ENCODE data around the gene ZNF669.

The ZNF669 gene

DNA sequence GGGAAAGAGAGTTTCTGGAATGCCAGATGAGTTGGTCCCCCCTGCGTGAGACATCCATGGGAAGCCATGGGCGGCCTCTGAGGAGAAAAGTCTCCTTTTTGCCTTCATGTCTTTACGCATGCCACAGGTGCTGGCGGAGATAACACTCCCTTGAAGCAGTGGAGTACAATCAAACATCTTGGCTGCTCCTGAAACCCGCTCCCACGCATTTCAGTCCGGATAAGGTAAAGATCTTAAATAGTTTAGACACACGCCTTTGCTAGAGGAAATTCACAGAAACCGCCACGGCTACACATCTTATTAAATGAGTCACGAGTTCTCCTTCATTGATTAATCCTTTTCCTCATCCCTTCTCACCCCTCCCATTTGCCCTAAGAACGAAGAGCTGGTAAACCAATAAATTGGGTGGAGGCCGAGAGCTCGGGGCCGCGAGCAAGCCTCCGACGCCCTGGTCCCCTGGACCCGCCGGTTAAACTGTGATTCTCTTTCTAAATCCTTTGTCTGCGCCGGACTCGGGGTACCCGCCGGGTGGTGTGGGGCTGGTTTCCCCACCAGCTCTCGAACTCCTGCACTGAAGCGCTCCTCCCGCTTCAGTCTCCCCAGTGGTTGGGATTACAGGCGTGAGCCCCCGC lies 6.6 kb upstream of the ZNF669 start:
- DNase-seq, result no peak

DNA sequence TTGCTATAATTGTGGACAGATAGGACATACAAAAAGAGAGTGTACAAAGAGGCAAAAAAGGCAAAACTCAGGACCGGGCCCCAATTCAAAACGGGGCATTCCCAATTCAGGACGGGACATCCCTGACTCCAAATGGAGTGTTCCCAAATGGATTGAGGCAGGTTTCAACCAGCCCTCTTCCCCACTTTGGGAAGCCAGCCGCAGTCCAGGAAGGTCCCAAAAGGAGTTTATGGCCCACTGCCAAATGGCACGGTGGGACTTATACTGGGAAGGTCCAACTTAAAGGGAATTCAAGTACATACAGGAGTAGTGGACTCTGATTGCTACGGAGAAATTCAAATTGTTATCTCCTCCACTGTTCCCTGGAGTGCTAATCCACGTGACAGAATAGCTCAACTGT lies 3.5 kb upstream of the ZNF669 start:
- no peak for DNase-seq

DNA sequence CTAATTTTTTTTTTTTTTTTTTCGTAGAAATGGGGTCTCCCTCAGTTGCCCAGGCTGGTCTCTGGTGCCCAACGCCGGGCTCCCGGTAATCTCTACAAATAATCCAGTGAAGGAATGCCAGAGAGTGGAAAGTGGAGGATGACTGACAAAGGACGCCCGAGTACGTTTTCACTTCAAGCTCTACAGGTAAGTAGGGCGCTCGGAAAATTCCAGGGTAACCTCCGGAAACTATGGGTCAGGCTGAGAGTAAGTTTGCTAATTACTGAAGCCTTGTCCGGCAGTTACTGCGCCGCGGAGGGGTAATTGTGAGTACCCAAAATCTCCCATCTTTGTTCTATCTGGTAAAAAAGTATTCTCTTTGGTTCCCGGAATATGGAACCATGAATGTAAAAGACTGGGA lies 1.8 kb upstream of the ZNF669 start:
- no peak for DNase-seq

DNA sequence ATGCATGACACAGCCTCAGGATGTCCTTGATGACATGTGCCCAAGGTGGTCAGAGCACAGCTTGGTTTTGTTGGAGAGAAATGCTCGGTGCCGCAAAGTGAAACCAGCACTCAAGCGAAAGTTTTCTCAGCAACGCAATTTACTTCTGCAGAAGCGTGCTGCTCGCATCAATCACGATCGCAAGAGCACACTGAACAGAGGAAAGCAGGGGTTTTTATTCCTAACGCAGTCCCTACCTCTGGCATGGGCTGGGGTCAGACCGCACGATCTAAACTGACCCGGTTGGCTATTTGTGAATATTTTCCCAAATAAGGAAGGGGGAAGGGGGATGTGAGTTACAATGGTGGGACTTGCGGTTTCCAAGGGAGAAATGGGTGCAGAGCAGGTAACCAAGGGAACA lies 809 bp upstream of the ZNF669 start:
- DNase-seq, result no peak

DNA sequence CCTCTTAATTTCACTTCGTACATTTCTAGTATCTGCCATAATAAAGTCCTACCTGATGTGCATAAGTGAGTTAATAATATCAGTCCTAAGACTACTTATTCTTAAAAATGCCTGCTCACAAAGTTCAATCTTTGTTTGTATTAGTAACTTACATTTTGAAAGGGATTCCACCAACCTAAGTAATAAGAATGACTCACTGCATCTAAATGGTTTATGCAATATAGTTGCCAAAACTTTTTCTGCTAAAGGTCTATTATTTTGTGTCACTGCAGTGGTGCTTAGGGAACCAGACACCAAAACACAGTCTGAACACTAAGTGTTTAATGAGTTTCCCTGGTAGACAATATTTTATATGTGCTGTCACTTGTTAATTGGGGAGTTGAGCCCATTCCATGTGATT lies 1.8 kb downstream of the ZNF669 start:
- no peak for DNase-seq

DNA sequence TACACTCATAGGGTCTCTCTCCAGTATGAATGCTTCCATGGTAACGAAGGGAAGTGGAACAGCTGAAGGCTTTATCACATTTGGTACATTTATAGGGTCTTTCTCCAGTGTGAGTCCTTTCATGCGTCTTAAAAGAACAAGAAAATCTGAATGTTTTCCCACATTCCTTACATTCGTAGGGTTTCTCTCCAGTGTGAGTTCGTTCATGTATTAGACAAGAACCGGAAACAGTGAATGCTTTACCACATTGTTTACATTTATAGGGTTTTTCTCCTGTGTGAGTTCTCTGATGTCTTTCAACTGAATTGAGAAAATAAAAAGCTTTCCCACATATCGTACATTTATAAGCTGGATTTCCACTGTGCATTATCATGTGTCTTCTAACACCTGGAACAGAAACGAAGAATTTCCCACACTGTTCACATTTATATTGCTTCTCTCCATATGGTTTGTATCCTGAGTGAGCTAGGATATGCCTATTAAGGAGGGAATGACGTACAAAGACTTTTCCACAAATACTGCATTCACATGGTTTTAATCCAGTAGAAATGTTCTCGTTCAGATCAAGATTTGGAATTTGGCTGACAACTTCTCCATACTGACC lies 3.4 kb downstream of the ZNF669 start:
- no peak for DNase-seq

DNA sequence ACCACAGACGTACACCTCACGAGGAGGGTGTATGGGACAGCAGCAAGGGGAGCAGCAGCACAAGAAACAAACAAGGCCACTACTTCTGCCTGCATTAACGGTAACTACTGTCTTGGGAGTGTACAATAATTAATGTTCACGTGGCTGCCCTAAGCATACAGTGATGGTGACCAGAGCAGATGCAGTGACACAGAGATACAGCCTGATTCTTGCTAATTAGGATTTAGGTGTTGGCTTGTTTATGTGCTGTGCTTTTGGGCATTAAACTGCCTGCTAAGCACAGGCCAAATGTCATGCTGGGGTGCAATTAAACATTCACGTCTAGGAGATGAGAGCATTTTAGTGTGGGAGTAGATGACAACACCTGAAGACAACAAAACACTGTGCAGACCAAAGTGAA lies 7.2 kb downstream of the ZNF669 start:
- DNase-seq, result no peak

DNA sequence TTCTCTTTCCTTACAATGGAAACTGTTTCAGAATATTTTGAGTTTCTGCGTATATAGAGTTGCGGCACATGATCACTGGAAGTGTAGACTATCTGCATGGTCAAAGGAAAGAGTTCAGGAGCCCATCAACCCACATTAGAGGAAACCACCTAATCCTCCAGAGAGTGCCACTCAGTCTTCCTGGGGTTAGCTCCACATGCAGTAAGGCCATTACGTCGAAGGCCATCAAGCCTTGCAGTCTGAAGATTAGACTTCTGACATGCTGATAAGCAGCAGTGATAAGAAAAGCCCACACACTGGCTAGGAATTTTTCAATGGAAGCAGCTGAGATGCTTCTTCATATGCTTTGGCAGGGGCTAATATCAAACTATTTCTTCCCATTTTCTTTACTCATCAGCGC lies 7.6 kb downstream of the ZNF669 start:
- DNase-seq, result no peak

DNA sequence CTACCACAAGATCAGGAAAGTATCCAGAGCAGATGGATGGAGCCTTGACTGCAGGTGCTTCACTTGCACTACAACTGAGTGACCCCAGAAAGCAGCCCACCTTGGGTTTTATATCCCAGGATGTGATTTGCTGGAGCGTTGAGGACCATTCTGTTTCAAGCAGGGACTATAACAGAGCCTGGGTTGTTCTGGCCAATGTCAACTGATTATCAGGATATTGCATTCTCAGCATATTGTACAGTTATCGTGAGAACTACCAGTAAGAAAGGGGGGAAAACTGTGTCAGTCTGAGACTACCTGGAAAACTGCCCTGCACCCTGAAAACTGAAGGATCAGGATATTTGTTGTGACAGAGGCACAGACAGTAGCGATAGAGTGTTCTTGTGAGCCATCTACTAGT lies 8.0 kb downstream of the ZNF669 start:
- no peak for DNase-seq

DNA sequence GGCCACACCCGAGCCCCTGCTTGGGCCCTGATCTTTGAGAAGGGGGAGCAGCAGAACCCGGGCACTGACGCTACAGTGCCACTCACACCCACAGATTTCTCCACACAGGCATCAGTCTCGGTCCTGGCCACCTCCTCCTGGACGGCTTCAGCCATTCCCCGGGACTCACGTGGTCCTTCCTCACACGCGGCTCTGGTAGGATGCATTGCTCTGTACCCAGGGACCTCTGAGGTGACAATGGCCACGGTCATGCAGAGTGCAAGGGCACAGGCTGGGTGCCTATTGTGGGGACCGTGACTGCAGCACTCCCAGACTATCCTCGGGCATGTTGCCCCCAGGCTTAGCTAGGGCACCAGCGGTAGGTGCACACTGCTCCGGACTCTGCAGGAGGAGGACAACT lies 13.7 kb downstream of the ZNF669 start:
- DNase-seq, result no peak

DNA sequence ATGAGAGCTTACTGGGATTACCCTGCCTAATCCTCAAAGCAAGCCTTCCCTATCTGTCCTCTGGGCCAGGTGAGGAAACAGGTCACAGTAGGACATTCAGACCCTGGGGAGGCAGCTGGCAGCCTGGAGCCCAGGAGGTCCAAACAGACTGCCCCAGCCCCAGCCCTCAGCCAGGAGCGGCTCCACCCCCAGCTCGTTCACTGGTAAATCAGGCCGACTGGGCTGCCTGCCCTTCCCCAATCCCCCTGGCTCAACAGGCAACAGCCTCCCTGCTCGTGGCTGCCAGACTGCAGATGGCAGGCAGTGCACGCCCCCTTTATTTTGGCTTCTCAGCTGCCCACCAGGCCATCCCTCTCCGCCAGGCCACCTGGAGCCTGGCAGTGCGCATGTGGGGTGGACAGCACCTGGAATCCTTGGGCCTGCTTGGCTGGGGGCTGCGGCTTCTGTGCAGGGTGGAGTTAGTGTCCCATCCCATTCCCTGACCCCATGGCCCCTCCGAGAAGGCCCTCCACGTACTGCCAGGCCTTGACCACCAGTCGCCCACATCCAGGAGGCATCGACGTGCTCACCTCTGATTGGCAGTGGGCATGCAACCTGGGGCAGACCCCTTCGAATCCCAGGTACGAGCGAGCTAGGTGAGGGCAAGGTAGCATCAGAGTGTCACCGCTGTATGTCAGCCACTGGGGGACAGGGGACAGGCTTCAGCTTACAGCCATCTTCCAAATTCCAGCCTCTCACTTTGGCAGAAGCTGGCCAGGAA lies 14.4 kb downstream of the ZNF669 start:
- DNase-seq, result no peak

DNA sequence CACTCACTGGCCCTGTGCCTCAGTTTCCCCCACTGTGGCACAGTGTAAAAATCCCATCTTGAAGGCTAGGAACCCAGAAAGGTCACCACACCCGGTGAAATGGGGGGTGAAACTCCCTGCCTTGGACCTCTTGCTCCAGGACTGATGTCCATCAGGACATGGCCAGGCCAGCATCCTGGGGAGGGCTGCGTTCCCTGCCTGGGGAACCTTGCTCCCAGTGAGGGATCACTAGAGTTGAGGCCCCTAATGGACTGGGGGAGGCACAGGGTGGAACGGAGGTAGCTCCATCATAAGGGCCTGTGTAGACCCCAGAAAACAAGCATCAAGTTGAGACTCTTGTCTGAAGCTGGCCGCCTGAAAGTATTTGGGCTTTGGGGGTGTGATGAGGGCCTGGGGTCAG lies 15.2 kb downstream of the ZNF669 start:
- DNase-seq, result no peak

DNA sequence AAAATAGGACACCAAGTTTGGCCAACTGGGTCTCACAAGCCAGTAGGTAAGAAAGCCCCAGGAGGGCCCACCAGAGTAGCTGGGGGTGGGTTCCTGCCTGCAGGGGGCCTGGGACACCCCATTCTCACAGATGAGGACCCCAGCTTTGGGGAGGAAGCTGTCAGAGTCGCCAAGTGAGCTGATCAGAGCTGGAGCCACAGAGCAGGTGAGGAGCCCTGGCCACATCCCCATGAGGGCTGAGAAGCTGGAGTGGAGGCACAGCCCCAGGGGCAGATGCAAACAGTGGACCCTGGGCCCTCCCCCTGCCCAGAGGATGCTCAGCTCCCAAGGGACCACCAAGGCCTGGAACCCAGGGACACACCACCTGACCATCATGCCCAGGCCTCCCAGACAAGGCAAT lies 16.9 kb downstream of the ZNF669 start:
- no peak for DNase-seq

DNA sequence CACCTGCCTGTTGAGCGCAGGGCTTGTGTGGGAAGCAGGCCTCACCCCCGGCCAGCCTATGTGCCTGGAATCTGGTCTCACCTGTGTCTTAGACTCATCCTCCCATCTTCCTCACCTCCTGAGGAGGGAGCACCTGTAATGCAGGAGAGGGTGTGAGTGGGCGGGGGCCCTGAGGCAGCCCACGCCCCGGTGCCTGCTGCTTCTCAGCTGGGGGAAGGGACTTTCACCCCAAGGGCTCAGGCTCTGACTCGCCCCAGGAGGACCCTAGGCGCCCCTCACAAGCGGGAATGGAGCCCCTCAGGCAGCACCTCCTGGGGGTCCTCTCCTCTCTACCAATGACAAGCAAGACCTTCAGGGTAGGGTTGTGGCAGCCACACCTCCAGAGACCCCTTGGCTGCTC lies 18.8 kb downstream of the ZNF669 start:
- no peak for DNase-seq

DNA sequence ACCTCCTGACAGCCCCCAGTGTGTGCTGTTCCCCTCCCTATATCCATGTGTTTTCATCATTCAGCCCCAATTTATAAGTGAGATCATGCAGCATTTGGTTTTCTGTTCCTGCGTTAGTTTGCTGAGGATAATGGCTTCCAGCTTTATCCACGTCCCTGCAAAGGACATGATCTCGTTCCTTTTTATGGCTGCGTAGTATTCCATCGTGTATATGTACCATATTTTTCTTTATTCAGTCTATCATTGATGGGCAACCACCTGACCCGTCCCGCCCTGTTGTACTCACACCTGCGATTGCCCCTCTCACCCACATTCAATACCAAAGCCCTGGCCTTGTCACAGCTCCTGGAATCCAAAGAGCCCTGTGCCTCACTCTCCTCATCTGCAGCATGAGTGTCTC lies 19.4 kb downstream of the ZNF669 start:
- no peak for DNase-seq

DNA sequence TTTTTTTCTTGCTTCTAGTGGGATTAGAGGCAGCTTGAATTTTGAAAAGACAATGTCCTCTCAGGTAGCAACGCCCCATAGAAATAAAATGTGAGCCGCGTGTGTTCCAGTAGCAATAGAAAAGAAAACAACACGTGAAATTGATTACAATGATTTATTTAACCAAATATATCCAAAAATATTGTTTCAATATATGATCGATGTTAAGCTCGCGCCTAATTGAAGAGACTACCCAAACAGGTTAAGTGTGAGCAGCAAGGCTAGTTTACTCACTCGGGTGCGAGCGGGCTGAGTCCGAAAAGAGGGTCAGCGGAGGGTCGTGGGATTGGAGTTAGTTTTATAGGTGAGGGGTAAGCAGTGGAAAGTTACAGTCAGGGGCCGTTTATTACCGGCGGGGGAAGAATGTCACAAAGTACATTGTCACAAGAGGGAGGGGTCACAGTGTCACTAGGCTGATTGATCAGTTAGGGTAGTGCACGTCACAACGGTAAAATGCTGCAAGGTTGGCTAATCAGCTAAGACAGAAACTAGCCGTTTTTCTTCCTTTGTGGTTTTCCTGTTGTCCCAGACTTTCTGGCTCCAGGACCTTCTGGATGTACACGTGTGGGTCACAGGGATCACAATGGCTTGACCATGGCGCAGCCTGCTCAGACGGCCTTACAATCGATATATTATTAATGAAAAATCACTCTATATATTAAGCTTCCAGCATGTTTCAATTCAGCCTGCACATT lies 24.8 kb downstream of the ZNF669 start:
- DNase-seq, result peak; percentile 44

DNA sequence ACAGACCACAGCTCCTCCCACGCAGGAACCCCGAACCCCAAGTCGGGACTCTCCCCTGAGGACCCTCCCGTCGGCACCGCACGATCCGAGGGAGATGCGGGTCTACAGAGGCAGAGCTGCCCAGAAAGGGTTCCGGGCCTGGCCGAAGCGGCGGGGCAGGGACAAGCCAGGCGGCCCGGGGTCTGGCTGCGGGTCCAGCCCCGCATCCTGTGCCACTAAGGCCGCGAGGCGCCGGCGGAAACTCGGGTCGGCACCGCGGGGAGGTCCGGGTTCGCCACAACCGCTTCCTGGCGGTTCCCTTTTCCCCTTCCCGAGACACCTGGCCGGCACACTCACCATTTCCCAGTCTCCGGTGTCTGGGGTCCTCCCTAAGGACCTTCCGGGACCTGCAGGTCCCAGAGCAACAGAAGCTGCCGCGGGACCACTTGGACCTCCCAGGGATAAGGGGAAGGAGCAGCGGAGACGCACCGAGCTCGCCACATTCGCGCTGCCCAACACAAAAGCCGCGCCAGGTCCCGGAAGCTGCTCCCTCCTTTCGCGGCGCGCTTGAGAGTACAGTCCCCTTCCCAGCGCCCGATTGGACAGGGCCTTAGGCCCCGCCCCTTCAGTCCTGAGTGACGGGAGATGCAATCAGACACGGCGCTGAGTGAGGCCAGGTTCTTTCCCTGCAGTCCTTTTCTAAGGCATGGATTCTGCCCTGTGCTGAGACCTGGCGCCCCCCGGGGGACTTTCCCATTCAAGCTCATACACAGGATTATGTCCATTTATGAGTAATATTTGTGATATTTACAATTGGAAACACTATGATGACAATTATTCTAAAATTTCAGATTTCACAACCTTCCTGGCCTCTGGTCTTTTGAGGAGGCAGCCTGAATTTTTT lies 25.7 kb downstream of the ZNF669 start, which contains the start of gene ZNF670:
Gene ZNF670, minus strand, starts transcription at position 554 of the 883 bp plus-strand sequence. Its CDS starts 215 bp downstream, at position 339.
- DNase-seq, result peak; percentile 90

DNA sequence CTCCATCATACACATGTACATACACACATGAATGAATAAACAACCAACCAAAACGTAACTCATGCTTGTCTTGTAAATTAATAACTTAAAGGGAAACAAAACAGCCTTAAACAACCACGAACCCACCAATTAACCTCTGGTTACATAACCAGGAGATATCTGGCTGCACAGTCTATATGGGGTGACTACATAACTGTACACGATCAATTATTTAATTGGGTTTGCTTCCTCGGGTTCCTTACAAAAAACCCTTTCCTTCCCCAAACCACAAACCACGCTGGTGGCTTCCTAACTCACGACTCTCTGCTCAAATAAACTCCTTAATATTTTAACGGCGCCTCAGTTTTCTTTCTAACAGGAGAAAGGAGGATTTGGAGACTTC lies 26.3 kb downstream of the ZNF669 start:
- DNase-seq, result peak; percentile 26

DNA sequence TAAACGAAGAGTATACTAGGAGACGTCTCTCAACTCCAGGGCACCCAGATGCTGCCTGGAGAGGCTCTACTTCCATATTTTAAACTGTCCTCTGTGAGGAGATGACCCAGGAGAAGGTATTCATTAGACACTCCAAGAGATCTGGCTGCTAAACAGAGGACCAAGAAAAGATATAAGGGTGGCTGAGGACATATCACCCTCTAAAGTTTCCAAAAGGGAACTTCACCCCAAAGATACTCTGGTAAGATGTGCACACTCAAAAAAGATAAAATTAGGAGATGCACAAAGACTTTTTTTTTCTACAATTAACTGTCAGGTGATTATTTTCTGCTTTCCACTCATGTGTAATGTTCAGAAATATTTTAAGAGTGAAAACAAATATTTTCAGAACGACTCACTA lies 26.9 kb downstream of the ZNF669 start:
- no peak for DNase-seq

DNA sequence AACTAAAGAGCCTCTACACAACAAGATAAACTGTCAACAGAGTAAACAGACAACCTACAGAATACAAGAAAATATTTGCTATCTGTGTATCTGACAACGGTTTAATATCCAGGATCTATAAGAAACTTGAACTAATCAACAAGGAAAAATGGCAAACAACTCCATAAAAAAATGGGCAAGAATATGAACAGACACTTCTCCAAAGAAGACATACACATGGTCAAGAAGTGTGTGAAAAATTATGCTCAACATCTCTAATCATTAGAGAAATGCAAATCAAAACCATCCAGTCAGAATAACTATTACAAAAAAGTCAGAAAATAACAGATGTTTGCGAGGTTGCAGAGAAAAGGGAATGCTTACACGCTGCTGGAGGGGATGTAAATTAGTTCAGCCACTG lies 33.5 kb downstream of the ZNF669 start:
- DNase-seq, result no peak

DNA sequence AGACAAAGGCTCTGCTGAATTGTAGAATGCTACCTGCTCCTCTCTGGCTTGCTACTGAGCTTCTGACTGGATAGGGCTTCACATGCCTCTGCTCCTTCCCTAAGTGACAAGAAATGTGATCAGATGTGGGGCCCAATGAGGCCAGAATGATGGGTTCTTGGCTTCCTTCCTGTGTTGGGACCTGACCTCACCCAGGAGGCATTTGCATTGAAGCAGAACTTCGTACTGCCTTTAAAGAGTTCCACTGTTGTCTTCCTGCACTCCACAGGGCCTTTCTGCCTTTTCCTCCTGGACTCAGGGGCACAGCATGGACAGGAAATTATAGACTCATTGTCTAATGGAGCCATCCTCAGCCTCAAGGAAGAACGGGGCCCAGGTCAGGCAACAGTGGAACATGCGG lies 39.9 kb downstream of the ZNF669 start:
- DNase-seq, result no peak

DNA sequence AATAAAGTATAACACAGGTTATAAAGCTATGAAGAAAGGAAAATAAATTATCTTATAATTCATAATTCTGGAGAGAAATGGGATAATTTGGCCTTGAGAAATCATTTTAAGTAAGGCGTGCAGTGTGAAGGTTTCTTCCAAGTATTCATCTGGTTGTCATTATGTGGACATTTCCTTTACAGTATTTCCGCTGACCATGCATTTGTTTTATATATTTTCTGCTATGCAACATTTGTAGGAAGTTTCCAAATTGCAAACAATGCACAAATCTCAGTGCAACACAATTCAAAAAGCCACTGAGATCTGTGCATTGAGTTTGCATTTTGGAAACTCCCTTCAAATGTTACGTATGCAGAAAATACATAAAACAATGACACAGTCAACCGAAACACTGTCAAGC lies 43.4 kb downstream of the ZNF669 start:
- no peak for DNase-seq

DNA sequence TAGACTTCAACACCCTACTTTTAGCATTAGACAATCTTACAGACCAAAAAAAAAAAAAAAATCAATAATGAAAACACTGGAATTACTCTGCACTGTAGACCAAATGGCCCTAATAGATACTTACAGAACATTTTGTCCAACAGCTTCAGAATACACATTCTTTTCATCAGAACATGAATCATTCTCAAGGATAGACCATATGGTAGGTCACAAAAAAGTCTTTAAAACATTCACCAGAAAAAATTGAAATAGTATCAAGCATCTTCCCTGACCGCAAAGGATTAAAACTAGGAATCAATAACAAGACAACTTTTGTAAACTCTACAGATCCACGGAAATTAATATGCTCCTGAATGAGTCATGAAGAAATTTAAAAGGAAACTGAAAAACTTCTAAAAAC lies 48.1 kb downstream of the ZNF669 start:
- DNase-seq, result no peak

Data from GF-D8 (cell line).